Measurements from ENCODE around the gene CPE.

GRCh38 chr4:165508372-165509120 is 129.7 kb downstream of the CPE start:
- TF ChIP-seq POLR2AphosphoS5 (IDR thresholded peaks at IDR 0.05) = no peak
- TF ChIP-seq CTCF (IDR thresholded peaks at IDR 0.05) = no peak
- no peak for TF ChIP-seq EP300 (IDR thresholded peaks at IDR 0.05)

Measured in esophagus muscularis mucosa (tissue), 4 donors.